ENCODE data around the gene CPNE4. TPM values are rescaled to one million over a fixed set of nuclear protein-coding genes. Genes with fewer than 3 reads are reported as not detected.

Gene CPNE4
- total RNA-seq, 1 experiment from 2014 or later = 0.41 TPM

DNA sequence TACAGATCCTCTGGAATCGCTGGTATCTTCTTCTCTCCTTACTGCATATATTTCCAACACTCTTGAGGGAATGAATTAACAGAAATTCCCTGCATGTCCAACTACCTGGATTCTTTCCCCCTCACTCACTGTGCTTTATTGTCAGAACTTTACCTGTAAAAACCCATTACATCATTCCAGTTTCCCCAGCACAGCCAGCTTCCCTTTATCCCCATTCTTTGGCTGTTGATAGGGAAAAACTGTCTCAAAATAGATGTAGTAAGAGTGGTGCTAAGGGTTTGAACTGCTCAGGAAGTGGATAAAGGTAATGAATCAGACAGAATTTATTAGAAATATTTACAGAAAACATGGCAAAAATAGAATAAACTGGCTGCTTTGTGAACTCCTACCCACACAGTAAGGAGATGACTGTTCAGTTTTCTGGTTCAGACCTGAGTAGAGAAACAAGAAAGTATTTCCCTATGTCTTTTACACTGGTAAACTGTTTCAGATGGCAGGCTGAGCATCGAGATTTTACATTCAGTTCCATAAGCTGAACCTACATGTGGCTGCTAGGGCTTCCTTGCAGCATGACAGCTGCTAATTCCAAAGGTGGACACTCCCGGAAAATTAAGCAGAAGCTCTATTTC is 188.4 kb downstream of the CPNE4 start:
- H3K27me3 Mint-ChIP-seq (ENCODE audit: insufficient read depth, unreplicated experiment) = peaks cover 12% of the 10 kb centered on the region
- H3K36me3 Mint-ChIP-seq (ENCODE audit: insufficient read depth, unreplicated experiment) = no peaks in the 10 kb centered on the region
- H3K4me3 ChIP-seq (ENCODE audit: low read depth, low read length) = no peak overlapping the region
- BruUV-seq (replicated peaks) = no TSS peak
- no peak overlapping the region for H3K4me3 Mint-ChIP-seq (ENCODE audit: unreplicated experiment)
- H3K27ac Mint-ChIP-seq (ENCODE audit: unreplicated experiment) = no peak overlapping the region
- H3K4me1 ChIP-seq = no peaks in the 10 kb centered on the region
- POLR2A ChIA-PET = no interaction called here
- no peak for DNase-seq
- H3K4me1 Mint-ChIP-seq (ENCODE audit: low read depth, unreplicated experiment) = no peaks in the 10 kb centered on the region
- CTCF ChIA-PET = no interaction called here
- intact Hi-C loops (cut with micrococcal nuclease; ENCODE audit: unreplicated experiment) = no loop called here
- H3K9me3 ChIP-seq = no peaks in the 10 kb centered on the region; the same call in 1 of the 2 replicates
- no peaks in the 10 kb centered on the region for H3K9me3 Mint-ChIP-seq (ENCODE audit: unreplicated experiment)
- no peaks in the 10 kb centered on the region for H3K27me3 ChIP-seq (replicated peaks; ENCODE audit: control insufficient read depth, insufficient read depth, low read length)
- TF ChIP-seq, protein P1, sequence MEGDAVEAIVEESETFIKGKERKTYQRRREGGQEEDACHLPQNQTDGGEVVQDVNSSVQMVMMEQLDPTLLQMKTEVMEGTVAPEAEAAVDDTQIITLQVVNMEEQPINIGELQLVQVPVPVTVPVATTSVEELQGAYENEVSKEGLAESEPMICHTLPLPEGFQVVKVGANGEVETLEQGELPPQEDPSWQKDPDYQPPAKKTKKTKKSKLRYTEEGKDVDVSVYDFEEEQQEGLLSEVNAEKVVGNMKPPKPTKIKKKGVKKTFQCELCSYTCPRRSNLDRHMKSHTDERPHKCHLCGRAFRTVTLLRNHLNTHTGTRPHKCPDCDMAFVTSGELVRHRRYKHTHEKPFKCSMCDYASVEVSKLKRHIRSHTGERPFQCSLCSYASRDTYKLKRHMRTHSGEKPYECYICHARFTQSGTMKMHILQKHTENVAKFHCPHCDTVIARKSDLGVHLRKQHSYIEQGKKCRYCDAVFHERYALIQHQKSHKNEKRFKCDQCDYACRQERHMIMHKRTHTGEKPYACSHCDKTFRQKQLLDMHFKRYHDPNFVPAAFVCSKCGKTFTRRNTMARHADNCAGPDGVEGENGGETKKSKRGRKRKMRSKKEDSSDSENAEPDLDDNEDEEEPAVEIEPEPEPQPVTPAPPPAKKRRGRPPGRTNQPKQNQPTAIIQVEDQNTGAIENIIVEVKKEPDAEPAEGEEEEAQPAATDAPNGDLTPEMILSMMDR (IDR thresholded peaks at IDR 0.05; ENCODE audit: insufficient read depth in 1 of 2, low read depth in 1 of 2, low read length in 1 of 2, severe bottlenecking in 1 of 2, unreplicated experiment in 1 of 2) = no peak
- H3K36me3 ChIP-seq (ENCODE audit: control insufficient read depth, insufficient read depth, low read length) = no peaks in the 10 kb centered on the region

DNA sequence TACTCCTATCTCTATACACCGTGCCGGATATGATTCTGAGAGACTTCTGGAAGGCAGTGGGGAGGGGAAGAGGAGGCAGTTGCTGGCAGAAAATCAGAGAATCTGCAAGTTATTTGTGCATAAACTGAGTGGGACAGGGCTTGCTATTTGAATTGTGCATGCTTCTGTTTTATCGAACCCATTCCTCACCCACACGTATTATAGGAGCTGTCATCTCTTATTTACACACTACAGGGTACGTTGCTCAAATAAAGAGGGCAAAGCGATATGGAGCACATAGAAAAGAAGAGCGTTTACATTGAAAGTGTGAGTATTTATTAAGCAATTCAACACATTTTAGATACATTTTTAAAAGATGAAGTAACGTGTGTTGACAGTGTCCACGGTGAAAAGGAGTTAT is 191.6 kb downstream of the CPNE4 start:
- TF ChIP-seq, protein P1 (IDR thresholded peaks at IDR 0.05; ENCODE audit: insufficient read depth in 1 of 2, low read depth in 1 of 2, low read length in 1 of 2, severe bottlenecking in 1 of 2, unreplicated experiment in 1 of 2) = no peak
- Histone ChIP-seq H3K4me1 (no peaks in the 10 kb centered on the region), H3K9me3 (no peaks in the 10 kb centered on the region; the same call in 1 of the 2 replicates), H3K27me3 (replicated peaks; ENCODE audit: control insufficient read depth, insufficient read depth, low read length) (no peaks in the 10 kb centered on the region), H3K4me3 (ENCODE audit: low read depth, low read length) (no peak overlapping the region), H3K36me3 (ENCODE audit: control insufficient read depth, insufficient read depth, low read length) (no peaks in the 10 kb centered on the region)
- DNase-seq = no peak
- no peaks in the 10 kb centered on the region for H3K4me1 Mint-ChIP-seq (ENCODE audit: low read depth, unreplicated experiment)
- no TSS peak for BruUV-seq (replicated peaks)
- H3K9me3 Mint-ChIP-seq (ENCODE audit: unreplicated experiment) = no peaks in the 10 kb centered on the region
- H3K4me3 Mint-ChIP-seq (ENCODE audit: unreplicated experiment) = no peak overlapping the region
- H3K27ac Mint-ChIP-seq (ENCODE audit: unreplicated experiment) = no peak overlapping the region
- intact Hi-C loops (cut with micrococcal nuclease; ENCODE audit: unreplicated experiment) = no loop called here
- peaks cover 7% of the 10 kb centered on the region for H3K27me3 Mint-ChIP-seq (ENCODE audit: insufficient read depth, unreplicated experiment)
- H3K36me3 Mint-ChIP-seq (ENCODE audit: insufficient read depth, unreplicated experiment) = no peaks in the 10 kb centered on the region
- ChIA-PET POLR2A (no interaction called here), CTCF (no interaction called here)

DNA sequence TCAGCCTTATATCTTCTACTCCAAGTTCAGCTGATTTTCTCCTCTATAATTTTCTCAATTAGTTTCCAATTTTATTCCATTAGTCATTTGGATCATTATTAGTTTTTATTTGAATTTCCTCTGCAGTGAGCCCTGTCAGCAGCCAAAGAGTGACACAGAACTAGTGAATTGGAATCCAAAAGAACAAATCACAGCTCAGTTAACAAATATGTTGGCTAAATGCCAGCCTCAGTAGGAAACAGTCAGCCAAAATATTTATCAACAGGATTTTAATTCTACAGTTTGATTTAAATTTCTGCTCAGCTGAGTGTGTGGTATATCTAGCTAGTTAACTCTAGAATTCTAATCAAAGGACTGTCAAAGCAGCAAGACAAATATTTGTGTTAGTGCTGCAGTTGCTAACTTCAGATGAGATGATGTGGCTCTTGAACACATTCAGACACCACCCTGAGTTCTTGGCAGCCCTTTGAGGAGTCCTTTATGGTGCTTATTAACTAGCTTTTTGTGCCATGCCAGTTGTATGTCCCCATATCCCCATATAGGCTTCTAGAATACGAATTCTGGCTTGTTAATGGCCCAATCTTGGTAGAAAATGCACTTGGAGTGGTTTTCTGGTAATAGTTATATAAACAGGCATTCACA is 194.5 kb downstream of the CPNE4 start:
- Mint-ChIP-seq H3K36me3 (ENCODE audit: insufficient read depth, unreplicated experiment) (no peaks in the 10 kb centered on the region), H3K27me3 (ENCODE audit: insufficient read depth, unreplicated experiment) (peaks cover 5% of the 10 kb centered on the region), H3K4me3 (ENCODE audit: unreplicated experiment) (no peak overlapping the region), H3K27ac (ENCODE audit: unreplicated experiment) (no peak overlapping the region), H3K4me1 (ENCODE audit: low read depth, unreplicated experiment) (no peaks in the 10 kb centered on the region), H3K9me3 (ENCODE audit: unreplicated experiment) (no peaks in the 10 kb centered on the region)
- ChIA-PET CTCF (no interaction called here), POLR2A (no interaction called here)
- TF ChIP-seq, protein P1 (IDR thresholded peaks at IDR 0.05; ENCODE audit: insufficient read depth in 1 of 2, low read depth in 1 of 2, low read length in 1 of 2, severe bottlenecking in 1 of 2, unreplicated experiment in 1 of 2) = no peak
- no peak for DNase-seq
- Histone ChIP-seq H3K4me1 (no peaks in the 10 kb centered on the region), H3K27me3 (replicated peaks; ENCODE audit: control insufficient read depth, insufficient read depth, low read length) (no peaks in the 10 kb centered on the region), H3K36me3 (ENCODE audit: control insufficient read depth, insufficient read depth, low read length) (no peaks in the 10 kb centered on the region), H3K9me3 (no peaks in the 10 kb centered on the region), H3K4me3 (ENCODE audit: low read depth, low read length) (no peak overlapping the region)
- no TSS peak for BruUV-seq (replicated peaks)
- intact Hi-C loops (cut with micrococcal nuclease; ENCODE audit: unreplicated experiment) = no loop called here
